Erythroblast (primary cell): ENCODE data around the gene AIG1.
"Not testable (repeated sequence)": the region's sequence is repeated elsewhere in the genome, so short reads cannot be mapped to it uniquely, and the experiment has no call there.

Experiments
- DNase-seq, 2 experiments: peaks; one replicate each; lab custom pipeline; 2025; lab: John Stamatoyannopoulos, UW
- GATA1 ChIP-seq: IDR thresholded peaks from 2 replicates; pipeline ENCODE4 v1.6.1; 2011; ENCODE audit warnings: low read depth, mild to moderate bottlenecking, control low read depth, low read length, moderate library complexity
- POLR2A ChIP-seq: IDR thresholded peaks from 2 replicates; pipeline ENCODE4 v1.6.1; 2011; ENCODE audit warnings: mild to moderate bottlenecking, low read length

AIG1 gene, protein sequence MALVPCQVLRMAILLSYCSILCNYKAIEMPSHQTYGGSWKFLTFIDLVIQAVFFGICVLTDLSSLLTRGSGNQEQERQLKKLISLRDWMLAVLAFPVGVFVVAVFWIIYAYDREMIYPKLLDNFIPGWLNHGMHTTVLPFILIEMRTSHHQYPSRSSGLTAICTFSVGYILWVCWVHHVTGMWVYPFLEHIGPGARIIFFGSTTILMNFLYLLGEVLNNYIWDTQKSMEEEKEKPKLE

DNA sequence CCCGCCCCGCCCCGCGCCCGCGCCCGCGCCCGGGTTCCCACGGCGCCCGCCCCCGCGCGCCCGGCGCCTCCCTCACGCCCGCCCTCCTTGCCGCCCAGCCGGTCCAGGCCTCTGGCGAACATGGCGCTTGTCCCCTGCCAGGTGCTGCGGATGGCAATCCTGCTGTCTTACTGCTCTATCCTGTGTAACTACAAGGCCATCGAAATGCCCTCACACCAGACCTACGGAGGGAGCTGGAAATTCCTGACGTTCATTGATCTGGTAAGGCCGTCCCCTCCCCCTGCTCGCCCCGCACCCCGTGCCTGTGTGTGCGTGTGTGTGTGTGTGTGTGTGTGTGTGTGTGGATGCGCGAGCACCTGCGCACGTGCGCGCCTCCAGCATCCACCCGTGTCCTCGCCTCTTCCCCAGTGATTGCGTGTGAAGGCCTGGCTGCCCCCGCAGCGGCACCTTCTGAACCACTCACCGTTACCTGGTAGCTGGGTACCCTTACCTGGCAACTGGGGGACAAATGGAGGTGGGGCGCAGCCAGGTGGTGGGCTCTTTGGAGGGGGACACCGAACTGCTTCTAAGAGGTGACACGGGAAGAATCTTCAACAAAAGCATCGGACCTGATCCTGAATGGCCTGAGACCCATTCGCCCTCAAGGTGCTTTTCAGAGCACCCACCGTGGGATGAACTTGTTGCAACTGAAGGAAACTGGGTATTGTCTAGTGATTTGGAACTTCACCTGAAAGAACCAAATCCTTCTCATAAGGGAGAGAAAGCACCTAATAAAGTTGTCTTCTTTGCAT lies at the start of gene AIG1:
Gene AIG1 (plus strand): TSS at position 84 of the 791 bp plus-strand sequence. CDS start 37 bp downstream, at position 121.
- peak in 1 of 2 experiments; percentile 26 for DNase-seq
- no peak for TF ChIP-seq POLR2A
- no peak for TF ChIP-seq GATA1

DNA sequence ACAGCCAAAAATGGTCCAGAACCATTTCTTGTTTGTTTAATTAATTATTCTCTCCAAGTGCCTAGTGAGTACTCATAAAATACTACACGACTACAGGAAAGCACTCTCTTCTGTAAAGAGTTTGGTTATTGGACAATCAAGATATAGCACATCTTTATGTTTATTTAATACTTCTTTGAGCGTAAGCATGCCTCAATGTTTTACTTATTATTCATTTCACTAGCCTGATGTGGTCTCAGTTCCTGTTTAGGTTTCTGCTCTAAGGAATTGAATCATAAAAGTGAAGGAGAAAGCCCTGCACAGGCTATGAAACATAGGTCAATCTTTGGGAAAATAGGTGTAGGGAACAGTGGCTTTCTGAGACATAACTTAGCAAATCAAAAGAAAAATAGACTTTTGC lies 45.9 kb upstream of the AIG1 start:
- TF ChIP-seq POLR2A (no peak), GATA1 (no peak)
- no peak for DNase-seq

DNA sequence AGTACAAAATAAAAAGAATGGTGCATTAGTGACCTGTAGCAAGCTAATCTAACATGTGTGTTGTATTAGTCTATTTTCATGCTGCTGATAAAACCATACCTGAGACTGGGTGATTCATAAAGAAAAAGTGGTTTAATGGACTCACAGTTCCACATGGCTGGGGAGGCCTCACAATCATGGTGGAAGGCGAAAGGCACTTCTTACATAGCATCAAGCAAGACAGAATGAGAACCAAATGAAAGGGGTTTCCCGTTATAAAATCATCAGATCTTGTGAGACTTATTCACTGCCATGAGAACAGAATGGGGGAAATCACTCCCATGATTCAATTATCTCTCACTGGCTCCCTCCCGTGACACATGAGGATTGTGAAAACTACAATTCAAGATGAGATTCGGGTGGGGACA lies 45.4 kb upstream of the AIG1 start:
- TF ChIP-seq GATA1, result no peak
- TF ChIP-seq POLR2A, result no peak
- no peak for DNase-seq

DNA sequence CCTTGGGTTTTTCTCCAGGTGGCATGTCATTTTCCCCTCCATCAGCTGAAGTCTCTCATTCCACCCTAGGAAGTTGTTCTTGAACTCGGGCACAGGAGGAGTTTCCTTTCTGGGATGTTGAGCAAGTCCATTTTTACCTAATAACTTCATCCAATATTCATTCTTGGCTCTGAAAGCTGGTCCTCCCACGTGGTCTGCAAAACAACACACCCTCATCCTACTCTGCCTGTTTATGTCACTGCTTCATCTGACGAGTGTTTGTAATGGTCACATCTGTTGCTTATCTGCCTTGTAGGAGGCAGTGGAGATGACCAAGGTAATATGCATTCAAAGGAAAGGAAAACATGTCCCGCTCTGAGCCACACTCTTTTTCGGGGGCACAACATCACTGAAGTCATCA lies 41.7 kb upstream of the AIG1 start:
- TF ChIP-seq GATA1 (no peak), POLR2A (no peak)
- no peak for DNase-seq

DNA sequence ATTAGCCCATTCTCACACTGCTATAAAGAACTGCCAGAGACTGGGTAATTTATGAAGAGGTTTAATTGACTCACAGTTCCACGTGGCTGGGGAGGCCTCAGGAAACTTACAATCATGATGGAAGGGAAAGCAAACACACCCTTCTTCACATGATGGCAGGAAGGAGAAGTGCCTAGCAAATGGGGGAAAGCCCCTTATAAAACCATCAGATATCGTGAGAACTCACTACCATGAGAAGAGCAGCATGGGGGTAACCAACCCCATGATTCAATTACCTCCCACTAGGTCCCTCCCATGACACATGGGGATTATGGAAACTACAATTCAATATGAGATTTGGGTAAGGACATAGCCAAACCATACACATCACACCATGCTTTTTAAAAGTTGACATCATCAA lies 39.8 kb upstream of the AIG1 start:
- not testable (repeated sequence) for DNase-seq

DNA sequence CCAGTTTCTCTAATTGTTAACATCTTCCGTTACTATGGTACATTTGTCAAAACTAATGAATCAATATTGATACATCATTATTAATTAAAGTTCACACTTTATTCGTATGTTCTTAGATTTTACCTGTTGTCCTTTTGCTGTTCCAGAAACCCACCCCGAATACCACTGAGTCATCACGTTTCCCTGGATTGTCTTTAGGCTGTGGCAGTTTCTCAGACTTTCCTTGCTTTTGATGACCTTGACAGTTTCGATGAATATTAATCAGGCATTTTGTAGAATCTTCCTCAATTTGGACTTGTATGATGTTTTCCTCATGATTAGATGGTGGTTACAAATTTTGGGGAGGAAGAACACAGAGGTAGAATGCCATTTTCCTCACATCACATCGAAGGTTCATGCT lies 39.1 kb upstream of the AIG1 start:
- DNase-seq, result no peak

DNA sequence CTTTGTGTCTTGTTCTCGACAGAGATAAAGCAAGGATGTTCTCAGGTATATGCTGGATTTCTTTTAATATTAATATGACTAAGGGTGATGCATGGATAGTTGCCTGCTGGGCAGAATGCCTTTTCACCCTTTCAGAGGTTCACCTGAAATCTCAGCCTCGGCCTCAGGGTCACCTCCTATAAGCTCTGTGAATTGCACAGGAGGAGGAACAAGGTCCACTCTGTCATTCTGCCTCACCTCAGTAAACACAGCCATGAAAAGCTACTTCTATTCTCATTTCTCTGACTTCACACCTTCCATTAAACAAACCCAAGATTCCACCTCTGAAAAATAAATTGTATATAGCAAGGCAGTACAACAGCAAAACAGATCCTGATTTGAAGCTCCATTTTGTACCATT lies 38.1 kb upstream of the AIG1 start:
- no peak for TF ChIP-seq GATA1
- TF ChIP-seq POLR2A, result no peak
- no peak for DNase-seq

More for the DNA sequence above, 39.1 kb upstream of the AIG1 start:
- no peak for TF ChIP-seq POLR2A
- no peak for TF ChIP-seq GATA1

DNA sequence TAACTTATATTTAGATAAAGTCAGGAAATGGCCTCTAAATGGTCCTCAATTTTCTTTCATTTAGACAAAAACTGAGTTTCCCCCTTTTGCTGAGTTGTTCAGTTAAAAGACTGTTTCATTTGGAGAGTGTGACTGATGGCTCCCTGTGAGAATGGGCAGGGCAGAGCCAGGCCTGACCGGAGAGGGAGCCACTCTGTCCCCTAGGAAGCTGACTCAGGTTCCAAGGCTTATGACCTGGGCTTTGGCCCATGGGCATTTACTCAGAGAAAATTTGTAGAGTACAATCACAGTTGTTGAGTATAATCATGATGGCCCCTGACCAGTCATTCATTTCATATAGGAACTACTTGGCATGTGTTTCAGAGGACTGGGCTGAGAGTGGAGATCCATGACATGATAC lies 37.0 kb upstream of the AIG1 start:
- DNase-seq, result no peak
- no peak for TF ChIP-seq POLR2A

DNA sequence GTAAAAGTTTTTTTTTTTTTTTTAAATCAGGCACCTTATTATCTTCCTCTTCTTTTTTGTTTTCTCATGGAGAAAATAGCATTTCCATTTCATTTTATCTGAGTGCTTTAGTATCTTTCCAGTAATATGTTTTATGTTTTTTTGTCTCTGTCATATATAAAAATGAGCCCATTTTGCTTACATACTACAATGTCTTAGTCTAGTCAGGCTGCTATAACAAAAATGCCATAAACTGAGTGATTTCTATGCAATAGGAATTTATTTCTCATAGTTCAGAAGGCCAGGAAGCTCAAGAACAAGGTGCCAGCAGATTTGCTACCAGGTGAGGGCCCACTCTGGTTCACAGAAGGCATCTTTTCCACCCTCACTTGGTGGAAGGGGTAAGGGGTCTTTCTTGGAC lies 35.7 kb upstream of the AIG1 start:
- no peak for DNase-seq
- no peak for TF ChIP-seq GATA1
- no peak for TF ChIP-seq POLR2A

DNA sequence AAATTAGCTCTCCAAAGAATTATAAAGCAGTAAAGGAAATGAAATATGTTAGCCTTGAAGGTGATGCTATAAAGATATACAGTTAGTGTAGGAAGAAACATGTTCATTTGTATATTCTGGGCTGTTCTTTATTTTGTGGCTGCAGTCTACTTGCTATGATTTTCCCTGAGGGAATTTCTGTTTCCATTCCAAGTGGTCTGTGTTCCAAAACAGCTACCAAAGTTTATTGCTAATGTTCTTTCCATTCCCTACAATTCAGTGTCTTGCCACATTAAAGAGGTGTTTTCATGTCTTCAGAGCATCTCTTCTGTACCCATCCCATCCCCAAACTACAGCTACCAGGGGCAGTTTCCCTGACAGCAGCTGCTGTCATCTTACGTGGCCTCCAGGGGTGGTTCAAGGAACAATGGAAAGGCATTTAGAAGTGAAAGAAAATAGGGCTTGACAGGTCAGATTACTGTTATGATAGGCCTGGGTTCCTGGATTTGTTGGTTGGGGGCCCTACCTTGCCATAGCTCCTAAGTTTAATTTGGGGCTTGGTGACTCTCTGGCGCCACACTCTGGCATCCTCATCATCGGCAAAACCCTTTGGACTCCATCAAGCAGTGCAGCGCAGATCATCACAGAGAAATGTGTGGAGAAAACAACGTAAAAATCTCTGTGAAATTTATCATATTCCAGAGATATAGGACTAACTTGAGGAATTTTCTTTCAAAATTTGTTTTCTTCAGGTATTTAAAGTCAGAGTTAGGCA lies 33.8 kb upstream of the AIG1 start:
- peak; percentile 11 to 27 for DNase-seq
- TF ChIP-seq POLR2A, result no peak
- TF ChIP-seq GATA1, result no peak

DNA sequence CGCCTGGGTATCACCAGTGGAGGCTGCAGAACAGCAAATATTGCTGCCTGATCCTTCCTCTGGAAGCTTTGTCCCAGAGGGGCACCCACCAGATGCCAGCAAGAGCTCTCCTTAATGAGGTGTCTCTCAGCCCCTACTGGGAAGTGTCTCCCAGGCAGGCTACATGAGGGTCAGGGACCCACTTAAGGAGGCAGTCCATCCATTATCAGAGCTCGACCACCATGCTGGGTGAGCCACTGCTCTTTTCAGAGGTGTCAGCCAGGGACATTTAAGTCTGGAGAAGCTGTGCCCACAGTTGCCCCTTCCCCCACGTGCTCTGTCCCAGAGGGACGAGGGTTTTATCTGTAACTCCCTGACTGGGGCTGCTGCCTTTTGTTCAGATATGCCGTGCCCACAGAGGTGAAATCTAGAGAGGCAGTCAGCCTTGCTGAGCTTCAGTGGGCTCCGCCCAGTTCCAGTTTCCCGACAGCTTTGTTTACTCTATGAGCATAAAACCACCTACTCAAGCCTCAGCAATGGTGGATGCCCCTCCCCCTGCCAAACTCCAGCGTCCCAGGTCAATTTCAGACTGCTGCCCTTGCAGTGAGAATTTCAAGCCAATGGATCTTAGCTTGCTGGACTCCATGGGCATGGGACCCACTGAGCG lies 25.9 kb upstream of the AIG1 start:
- TF ChIP-seq POLR2A (no peak), GATA1 (no peak)
- DNase-seq, result peak; percentile 7 to 62

DNA sequence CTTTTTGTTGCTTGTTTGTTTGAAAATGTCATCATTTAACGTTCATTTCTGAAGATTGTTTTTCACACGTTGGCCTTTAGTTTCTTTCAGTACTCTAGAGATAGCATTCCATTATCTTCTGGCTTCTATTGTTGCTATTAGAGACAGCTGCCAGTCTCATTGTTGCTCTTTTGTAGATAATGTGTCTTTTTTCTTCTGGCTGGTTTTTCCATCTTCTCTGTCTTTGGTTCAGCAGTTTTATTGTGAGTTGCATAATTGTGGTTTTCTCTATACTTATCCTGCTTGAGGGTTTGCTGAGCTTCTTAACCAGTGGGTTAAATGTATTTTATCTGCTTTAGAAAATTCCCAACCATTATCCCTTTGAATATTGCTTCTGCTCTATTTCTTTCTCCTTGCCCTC lies 23.2 kb upstream of the AIG1 start:
- DNase-seq, result no peak
- no peak for TF ChIP-seq POLR2A
- TF ChIP-seq GATA1, result no peak

DNA sequence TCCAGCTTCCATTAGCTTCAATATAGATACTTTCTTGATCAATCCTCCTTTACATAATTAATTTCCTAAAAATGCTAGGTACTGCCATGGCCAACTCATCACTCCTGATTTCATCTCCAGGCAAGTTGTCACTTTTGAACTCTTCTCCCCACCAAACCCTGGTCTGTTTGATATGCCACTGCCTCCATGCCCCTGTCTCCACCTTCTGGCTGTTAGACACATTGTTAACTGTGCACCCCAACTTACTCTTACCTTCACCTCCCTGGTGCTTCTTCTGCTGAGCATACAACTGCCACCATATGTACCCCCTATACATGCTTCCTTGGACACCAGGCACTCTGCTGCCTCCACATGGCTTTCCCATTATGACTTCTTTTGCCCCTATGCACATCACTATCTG lies 21.9 kb upstream of the AIG1 start:
- TF ChIP-seq GATA1 (no peak), POLR2A (no peak)
- no peak for DNase-seq

DNA sequence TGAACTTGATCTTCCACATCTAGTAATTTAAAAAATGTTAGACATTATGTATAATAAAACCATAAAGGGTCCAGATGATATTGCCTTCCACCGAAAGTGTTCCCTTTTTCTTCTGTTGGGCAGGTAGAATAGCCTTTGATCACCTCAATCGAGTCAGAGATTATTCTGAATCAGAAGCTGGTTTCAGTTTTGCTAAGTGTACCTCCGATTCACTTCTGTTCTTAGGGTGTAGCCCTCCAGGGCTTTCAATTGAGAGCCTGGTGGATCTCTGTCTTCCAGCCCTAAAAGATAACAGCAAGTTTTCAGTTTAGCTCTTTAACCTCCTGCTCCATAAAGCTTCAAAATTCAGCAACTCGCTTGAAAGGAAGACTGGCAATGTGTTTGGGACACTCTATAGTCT lies 21.1 kb upstream of the AIG1 start:
- TF ChIP-seq GATA1, result no peak
- TF ChIP-seq POLR2A, result no peak
- no peak for DNase-seq
